ENCODE measurements around the gene NR2E1.

Gene NR2E1

GRCh38 chr6:108165714-108166663 is at the start of gene NR2E1:
Gene NR2E1 (plus strand): TSS chr6:108166022. CDS start chr6:108166766, 744 bp downstream.
- peak; percentile 75 for DNase-seq

DNA sequence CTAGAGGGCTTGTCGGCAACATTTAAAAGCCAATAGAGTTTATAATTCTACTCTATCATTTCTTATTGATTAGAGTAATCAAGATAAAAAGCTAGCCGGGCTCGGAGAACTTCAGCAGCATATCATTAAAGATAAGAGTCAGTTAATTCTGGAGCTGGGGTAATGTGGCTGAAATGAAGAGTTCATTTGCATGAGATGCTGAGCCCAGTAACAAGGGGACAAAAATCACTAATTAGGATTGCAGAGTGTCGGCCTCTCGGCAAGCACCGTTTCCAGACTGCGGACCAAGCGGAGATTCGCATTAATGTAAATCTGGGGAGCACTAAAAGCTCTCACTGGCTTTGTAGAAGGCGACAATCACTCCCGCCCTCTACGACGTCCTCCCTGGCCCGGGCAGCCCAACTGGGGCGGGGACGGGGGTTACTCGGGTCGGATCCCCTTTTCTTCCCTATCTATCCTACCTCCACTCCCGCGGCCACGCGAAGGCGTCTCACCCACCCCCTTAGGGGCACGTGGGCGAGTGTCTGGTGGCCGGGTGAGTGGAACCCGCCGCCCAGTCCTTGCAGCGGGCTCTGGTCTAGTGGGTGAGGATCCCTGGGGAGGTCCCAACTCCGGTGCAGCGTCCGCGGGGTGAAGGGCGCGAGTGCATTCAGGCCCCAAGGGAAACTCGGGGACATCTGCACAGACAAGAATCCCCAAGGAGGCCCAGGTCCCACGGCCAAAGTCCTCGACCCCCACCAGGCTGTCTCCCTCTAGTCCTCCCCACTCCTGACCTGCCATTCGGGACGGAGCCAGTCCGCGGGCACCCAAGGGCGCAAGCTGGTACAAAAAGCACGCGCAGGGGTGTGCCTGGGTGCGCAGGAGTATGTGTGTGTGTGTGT is 49.0 kb upstream of the NR2E1 start:
- DNase-seq = no peak

- DNase-seq = peak; percentile 42
These were observed 48.1 kb upstream of the NR2E1 start for GRCh38 chr6:108117427-108118358.

- DNase-seq = no peak
These were observed 47.5 kb upstream of the NR2E1 start for GRCh38 chr6:108118359-108118724.

GRCh38 chr6:108118810-108119768 is 46.7 kb upstream of the NR2E1 start:
- DNase-seq = no peak

- no peak for DNase-seq
These were observed 46.1 kb upstream of the NR2E1 start for GRCh38 chr6:108119769-108120141.

GRCh38 chr6:108120311-108120710 is 45.5 kb upstream of the NR2E1 start:
- DNase-seq = no peak

GRCh38 chr6:108121612-108122011 is 44.2 kb upstream of the NR2E1 start:
- DNase-seq = no peak

- DNase-seq = no peak
These were observed 42.3 kb upstream of the NR2E1 start for GRCh38 chr6:108123481-108123929.

DNA sequence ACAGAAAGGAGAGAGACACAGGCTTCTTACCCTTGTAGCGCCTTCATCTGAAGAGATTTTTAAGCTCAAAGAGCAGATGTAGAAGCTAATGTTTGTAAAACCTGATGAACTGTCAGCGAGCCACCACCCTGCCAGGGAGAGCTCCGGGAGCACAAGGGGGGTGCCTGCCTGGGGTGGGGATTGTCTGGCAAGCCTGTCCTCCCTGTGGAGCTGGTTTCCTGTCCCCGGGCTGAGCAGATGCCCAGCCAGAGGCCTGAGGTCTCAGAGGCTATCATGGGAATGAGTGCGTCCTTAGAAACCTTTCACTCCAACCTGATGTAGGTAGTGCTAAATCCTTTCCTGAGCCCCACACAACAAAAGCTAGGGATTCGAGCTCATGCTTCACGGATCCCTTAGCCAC is 41.9 kb upstream of the NR2E1 start:
- DNase-seq = no peak

DNA sequence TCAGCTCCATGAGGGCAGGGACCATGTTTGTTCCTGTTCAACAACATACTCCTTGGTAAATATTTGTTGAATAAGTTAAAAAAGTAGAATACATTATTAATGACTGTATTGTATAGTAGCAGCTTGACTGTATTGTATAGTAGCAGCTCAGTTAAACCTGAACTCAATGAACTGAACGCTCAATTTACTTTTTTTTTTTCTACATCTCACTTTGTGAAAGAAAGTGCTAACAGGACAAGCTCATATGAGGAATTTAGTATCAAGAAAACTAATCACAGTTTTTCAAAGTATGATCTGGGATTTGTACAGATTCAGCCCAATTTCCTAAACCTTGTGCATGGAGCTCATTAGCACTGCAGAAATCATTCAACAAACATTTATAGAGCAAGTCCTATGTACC is 38.8 kb upstream of the NR2E1 start:
- no peak for DNase-seq

- DNase-seq = no peak
These were observed 38.0 kb upstream of the NR2E1 start for GRCh38 chr6:108127826-108128225.

DNA sequence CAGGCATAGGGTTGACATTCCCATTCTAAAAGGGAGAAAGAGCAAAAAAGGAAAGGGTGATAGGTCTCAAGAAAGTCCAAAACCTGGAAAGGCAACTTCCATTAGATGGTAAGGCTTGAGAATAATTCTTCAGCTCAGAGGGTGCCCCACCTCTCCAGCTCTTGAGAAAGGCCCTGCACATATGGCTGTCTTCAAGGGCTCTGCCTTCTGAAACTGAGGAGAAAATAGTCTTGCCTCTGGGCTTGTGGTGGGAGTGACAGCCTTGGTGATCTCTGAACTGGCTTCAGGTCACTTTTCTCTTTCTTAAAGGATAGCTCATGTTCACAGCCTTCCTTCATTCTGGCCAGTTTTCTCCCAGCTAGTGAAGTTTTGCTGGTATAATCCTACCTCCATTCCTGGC is 35.6 kb upstream of the NR2E1 start:
- DNase-seq = no peak

GRCh38 chr6:108132863-108133262 is 33.0 kb upstream of the NR2E1 start:
- DNase-seq = no peak

DNA sequence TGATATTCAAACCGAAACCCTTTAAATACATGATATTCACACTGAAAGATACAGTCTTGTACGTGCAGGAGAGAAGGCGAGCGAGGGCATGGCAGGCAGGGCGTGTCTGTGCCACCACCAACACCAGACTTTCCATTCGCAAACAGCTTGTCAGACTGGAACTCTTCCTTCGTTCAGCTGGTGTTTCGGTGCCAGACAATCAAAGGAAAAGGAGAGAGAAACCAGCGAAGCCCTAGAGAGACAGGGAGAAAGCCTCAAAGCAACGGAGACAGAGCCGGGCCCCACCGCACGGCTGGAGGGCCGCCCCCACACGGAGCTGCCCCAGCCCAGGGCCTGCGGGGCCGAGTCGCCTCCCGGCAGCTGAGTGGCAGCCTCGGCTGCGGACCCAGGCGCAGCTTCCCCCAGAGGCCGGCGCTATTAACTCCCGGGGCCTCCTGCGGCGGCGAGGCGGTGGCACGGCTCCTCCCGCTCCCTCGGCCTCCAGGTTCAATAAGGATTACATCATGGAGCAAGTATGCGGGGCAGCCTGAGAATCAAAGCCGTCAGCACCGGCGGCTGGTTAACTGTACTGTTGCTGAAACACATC is 32.1 kb upstream of the NR2E1 start:
- DNase-seq = peak; percentile 74

DNA sequence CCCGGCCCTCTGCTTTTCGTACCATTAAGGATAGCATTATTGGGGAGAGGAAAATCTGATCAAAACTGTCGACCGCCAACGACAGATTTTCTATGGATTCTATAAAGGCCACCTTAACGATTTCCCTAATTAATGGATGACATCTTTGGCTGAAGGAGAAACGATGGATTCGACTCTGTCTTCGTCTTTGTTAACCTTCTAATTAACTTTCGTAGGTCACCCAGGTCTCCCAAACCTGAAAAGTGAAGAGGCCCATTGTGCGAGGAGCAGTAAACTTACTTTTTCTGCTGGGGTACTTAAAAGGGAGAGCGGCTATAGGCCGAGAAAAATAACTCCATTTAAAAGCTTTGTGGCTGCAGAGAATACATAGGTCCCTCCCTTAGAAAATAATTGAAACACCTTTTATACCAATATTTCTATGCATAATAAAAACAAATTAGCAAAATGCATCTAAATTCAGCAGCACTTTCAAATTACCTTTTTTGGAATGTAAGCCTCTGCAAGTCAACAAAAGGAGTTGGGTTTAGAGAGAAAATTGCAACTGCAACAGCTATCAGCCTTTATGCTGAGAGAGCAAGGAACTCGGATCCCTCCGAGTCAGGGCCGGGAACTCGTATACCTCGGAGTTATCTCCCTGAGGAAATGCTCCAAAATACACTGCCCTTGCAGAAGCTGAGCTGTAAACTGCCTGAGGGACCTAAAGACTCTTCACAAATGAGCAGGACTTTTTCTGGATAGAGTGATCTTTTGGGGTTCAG is 31.4 kb upstream of the NR2E1 start:
- DNase-seq = no peak

GRCh38 chr6:108142240-108142639 is 23.6 kb upstream of the NR2E1 start:
- DNase-seq = no peak

DNA sequence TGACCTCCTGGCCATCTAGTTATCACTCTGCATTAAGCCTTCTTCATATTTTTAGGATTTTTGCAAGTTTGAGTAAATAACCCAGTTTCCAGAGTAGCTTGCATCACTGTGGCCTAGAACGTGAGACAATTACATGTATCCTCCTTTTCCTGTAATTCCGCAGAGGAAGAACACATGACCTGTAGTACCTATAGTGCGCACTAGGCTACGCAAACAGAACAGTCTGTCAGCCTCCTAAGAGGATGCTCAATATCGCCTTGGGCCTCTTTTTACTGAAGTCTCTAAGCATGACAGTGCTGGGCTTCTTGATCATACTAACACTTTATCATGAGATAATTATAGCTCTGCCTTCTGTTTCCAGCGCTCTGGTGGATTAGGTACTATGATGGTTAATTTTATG is 20.2 kb upstream of the NR2E1 start:
- no peak for DNase-seq

DNA sequence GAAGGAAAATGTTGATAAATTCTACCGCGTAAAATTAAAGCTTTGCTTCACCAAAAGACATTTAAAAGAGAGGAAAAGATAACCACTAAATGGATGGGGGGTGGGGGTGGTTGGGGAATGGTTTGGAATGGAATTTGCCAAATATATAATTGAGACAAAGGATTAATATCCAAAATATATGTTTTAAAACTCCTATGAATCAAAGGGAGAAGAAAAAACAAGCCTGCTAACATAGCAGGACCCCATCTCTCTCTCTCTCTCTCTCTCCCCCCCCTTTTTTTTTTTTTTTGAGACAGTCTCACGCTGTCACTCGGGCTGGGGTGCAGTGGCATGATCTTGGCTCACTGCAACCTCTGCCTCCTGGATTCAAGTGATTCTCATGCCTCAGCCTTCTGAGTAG is 13.4 kb upstream of the NR2E1 start:
- DNase-seq = no peak
